Measurements from ENCODE around the gene ASIC1.
"Not testable (repeated sequence)": the region's sequence is repeated elsewhere in the genome, so short reads cannot be mapped to it uniquely, and the experiment has no call there.

ASIC1 gene

GRCh38 chr12:50057000-50057841, at the start of gene ASIC1:
ASIC1 (plus strand) TSS chr12:50057596; CDS start chr12:50058767, 1,171 bp downstream.
- DNase-seq (ENCODE audit: low read depth in 1 of 2, low spot score in 1 of 2), result peak in 1 of 2 donors; percentile 30

GRCh38 chr12:50013361-50014147, 43.8 kb upstream of the ASIC1 start:
- DNase-seq (ENCODE audit: low read depth in 1 of 2, low spot score in 1 of 2), result no peak

GRCh38 chr12:50014342-50014741, 43.1 kb upstream of the ASIC1 start:
- no peak for DNase-seq (ENCODE audit: low read depth in 1 of 2, low spot score in 1 of 2)

- DNase-seq (ENCODE audit: low read depth in 1 of 2, low spot score in 1 of 2), result no peak
Measured at GRCh38 chr12:50016501-50017475, 40.6 kb upstream of the ASIC1 start.

- no peak for DNase-seq (ENCODE audit: low read depth in 1 of 2, low spot score in 1 of 2)
Measured at GRCh38 chr12:50017641-50018040, 39.8 kb upstream of the ASIC1 start.

GRCh38 chr12:50018154-50018553, 39.2 kb upstream of the ASIC1 start:
- no peak for DNase-seq (ENCODE audit: low read depth in 1 of 2, low spot score in 1 of 2)

- no peak for DNase-seq (ENCODE audit: low read depth in 1 of 2, low spot score in 1 of 2)
Measured at GRCh38 chr12:50018968-50019367, 38.4 kb upstream of the ASIC1 start.

GRCh38 chr12:50019524-50019923, 37.9 kb upstream of the ASIC1 start:
- no peak for DNase-seq (ENCODE audit: low read depth in 1 of 2, low spot score in 1 of 2)

GRCh38 chr12:50021031-50021430, 36.4 kb upstream of the ASIC1 start:
- no peak for DNase-seq (ENCODE audit: low read depth in 1 of 2, low spot score in 1 of 2)

GRCh38 chr12:50022903-50023302, 34.5 kb upstream of the ASIC1 start:
- no peak for DNase-seq (ENCODE audit: low read depth in 1 of 2, low spot score in 1 of 2)

GRCh38 chr12:50024227-50024626, 33.2 kb upstream of the ASIC1 start:
- no peak for DNase-seq (ENCODE audit: low read depth in 1 of 2, low spot score in 1 of 2)

GRCh38 chr12:50024805-50025186, 32.6 kb upstream of the ASIC1 start:
- DNase-seq (ENCODE audit: low read depth in 1 of 2, low spot score in 1 of 2), result no peak

- peak; percentile 89 to 90 for DNase-seq (ENCODE audit: low read depth in 1 of 2, low spot score in 1 of 2)
Measured at GRCh38 chr12:50025187-50026059, 32.0 kb upstream of the ASIC1 start, which contains the start of gene RACGAP1. RACGAP1 (minus strand) TSS chr12:50025494; CDS start chr12:50016715, 8,779 bp downstream.

GRCh38 chr12:50026691-50027090, 30.7 kb upstream of the ASIC1 start:
- DNase-seq (ENCODE audit: low read depth in 1 of 2, low spot score in 1 of 2), result no peak

GRCh38 chr12:50030449-50030848, 26.9 kb upstream of the ASIC1 start:
- DNase-seq (ENCODE audit: low read depth in 1 of 2, low spot score in 1 of 2), result not testable (repeated sequence)

GRCh38 chr12:50032515-50032853, 24.9 kb upstream of the ASIC1 start:
- DNase-seq (ENCODE audit: low read depth in 1 of 2, low spot score in 1 of 2), result no peak

- DNase-seq (ENCODE audit: low read depth in 1 of 2, low spot score in 1 of 2), result no peak
Measured at GRCh38 chr12:50032854-50033581, 24.4 kb upstream of the ASIC1 start.

- DNase-seq (ENCODE audit: low read depth in 1 of 2, low spot score in 1 of 2), result no peak
Measured at GRCh38 chr12:50038336-50038735, 19.1 kb upstream of the ASIC1 start.

- DNase-seq (ENCODE audit: low read depth in 1 of 2, low spot score in 1 of 2), result peak; percentile 68 to 80
Measured at GRCh38 chr12:50039151-50039835, 18.1 kb upstream of the ASIC1 start.
